ENCODE data around the gene APBA2.

APBA2 gene

DNA sequence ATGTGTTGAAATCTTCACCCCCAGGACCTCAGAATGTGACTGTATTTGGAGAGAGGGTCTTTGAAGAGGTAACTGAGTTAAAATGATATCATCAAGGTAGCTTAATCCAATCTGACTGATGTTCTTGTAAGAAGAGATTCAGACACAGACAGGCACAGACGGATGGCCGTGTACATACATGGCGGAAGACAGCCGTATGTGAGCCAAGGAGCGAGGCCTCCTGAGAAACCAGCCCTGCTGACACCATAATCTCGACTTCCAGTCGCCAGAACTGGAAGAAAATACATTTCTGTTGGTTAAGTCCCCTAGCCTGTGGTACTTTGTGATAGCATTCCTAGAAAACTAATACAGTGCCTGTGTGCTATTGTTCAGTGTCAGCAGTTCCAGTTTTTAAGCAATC is 73.6 kb downstream of the APBA2 start:
- no peak overlapping the region for H2AK5ac ChIP-seq (ENCODE audit: low read depth, low read length)
- peaks cover 0 to 2% of the 10 kb centered on the region in 2 donors for H3K36me3 ChIP-seq (replicated peaks in 1 of 2; ENCODE audit: control insufficient read depth in 2 of 2, insufficient read depth in 2 of 2, low read length in 2 of 2)
- H3K27me3 ChIP-seq (ENCODE audit: control insufficient read depth in 3 of 3, insufficient read depth in 3 of 3, low read depth in 1 of 3, low read length in 3 of 3), result no peaks in the 10 kb centered on the region
- H2BK15ac ChIP-seq (ENCODE audit: low read length), result no peak overlapping the region
- no peak overlapping the region for H4K91ac ChIP-seq (ENCODE audit: low read depth, low read length, poor library complexity)
- no peak overlapping the region for H3K4ac ChIP-seq (ENCODE audit: low read length)
- H2BK12ac ChIP-seq (ENCODE audit: low read length), result no peak overlapping the region
- no peak overlapping the region for H4K8ac ChIP-seq (ENCODE audit: low read depth, low read length)
- no peak overlapping the region for H2BK120ac ChIP-seq (ENCODE audit: low read depth, low read length)
- H2BK5ac ChIP-seq (ENCODE audit: low read length), result no peak overlapping the region
- H3K18ac ChIP-seq (ENCODE audit: low read length), result no peak overlapping the region
- H3K79me1 ChIP-seq (ENCODE audit: low read depth, low read length), result peaks cover 10% of the 10 kb centered on the region
- peaks cover 13 to 17% of the 10 kb centered on the region in 2 donors for H3K4me1 ChIP-seq (ENCODE audit: control insufficient read depth in 2 of 2, insufficient read depth in 1 of 2, low read depth in 1 of 2, low read length in 2 of 2)
- H3K4me3 ChIP-seq (ENCODE audit: low read length in 2 of 2), result no peak overlapping the region
- no peak overlapping the region for H2AFZ ChIP-seq (ENCODE audit: low read length)
- peaks cover 4 to 8% of the 10 kb centered on the region in 2 donors for H3K9me3 ChIP-seq (replicated peaks in 1 of 2; ENCODE audit: control insufficient read depth in 2 of 2, insufficient read depth in 1 of 2, low read depth in 1 of 2, low read length in 2 of 2)
- no peak overlapping the region for H3K23ac ChIP-seq (ENCODE audit: low read depth, low read length, poor library complexity)
- DNase-seq (ENCODE audit: low spot score), result no peak
- H3K4me2 ChIP-seq (ENCODE audit: insufficient read depth, low read length, poor library complexity, severe bottlenecking), result no peak overlapping the region
- no peak overlapping the region for H3K14ac ChIP-seq (ENCODE audit: low read length)
- no peak overlapping the region for H3K9ac ChIP-seq (ENCODE audit: low read depth, low read length, poor library complexity)
- H3K27ac ChIP-seq (replicated peaks; ENCODE audit: low read length), result no peak overlapping the region
- WGBS, 2 donors (ENCODE audit: extremely low coverage in 2 of 2, insufficient read length in 2 of 2, insufficient replicate concordance in 1 of 2), result no CpG with 5 or more reads among the region's 7 CpGs

DNA sequence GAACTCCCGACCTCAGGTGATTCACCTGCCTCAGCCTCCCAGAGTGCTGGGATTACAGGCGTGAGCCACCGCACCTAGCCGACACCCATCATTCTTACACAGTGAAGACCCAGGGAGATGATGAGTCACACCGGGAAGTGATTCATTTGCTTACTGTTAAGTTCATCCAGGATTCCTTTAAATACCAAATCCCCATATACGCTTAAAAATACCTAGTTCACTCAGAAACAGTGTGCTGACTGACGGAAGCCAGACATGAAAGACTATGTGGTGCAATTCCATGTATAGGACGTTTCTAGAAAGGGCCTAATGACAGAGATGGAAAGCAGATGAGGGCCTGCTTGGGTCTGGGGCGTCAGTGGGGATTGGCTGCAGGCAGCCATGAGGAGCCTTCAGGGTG is 75.2 kb downstream of the APBA2 start:
- no peak overlapping the region for H3K27ac ChIP-seq (replicated peaks; ENCODE audit: low read length)
- H3K9ac ChIP-seq (ENCODE audit: low read depth, low read length, poor library complexity), result no peak overlapping the region
- H4K91ac ChIP-seq (ENCODE audit: low read depth, low read length, poor library complexity), result no peak overlapping the region
- H2BK15ac ChIP-seq (ENCODE audit: low read length), result no peak overlapping the region
- H3K36me3 ChIP-seq (replicated peaks in 1 of 2; ENCODE audit: control insufficient read depth in 2 of 2, insufficient read depth in 2 of 2, low read length in 2 of 2), result peaks cover 0 to 2% of the 10 kb centered on the region in 2 donors
- no peak overlapping the region for H2BK12ac ChIP-seq (ENCODE audit: low read length)
- no peak overlapping the region for H3K23ac ChIP-seq (ENCODE audit: low read depth, low read length, poor library complexity)
- no peak overlapping the region for H3K4ac ChIP-seq (ENCODE audit: low read length)
- H2AFZ ChIP-seq (ENCODE audit: low read length), result no peak overlapping the region
- DNase-seq (ENCODE audit: low spot score), result no peak
- no peak overlapping the region for H4K8ac ChIP-seq (ENCODE audit: low read depth, low read length)
- H3K18ac ChIP-seq (ENCODE audit: low read length), result no peak overlapping the region
- no peak overlapping the region for H3K14ac ChIP-seq (ENCODE audit: low read length)
- no peak overlapping the region for H3K4me2 ChIP-seq (ENCODE audit: insufficient read depth, low read length, poor library complexity, severe bottlenecking)
- no CpG with 5 or more reads among the region's 9 CpGs for WGBS, 2 donors (ENCODE audit: extremely low coverage in 2 of 2, insufficient read length in 2 of 2, insufficient replicate concordance in 1 of 2)
- H3K9me3 ChIP-seq (replicated peaks in 1 of 2; ENCODE audit: control insufficient read depth in 2 of 2, insufficient read depth in 1 of 2, low read depth in 1 of 2, low read length in 2 of 2), result peaks cover 4 to 8% of the 10 kb centered on the region in 2 donors
- peaks cover 10% of the 10 kb centered on the region for H3K79me1 ChIP-seq (ENCODE audit: low read depth, low read length)
- H3K4me1 ChIP-seq (ENCODE audit: control insufficient read depth in 2 of 2, insufficient read depth in 1 of 2, low read depth in 1 of 2, low read length in 2 of 2), result peaks cover 2% of the 10 kb centered on the region in 2 donors
- no peak overlapping the region for H2BK5ac ChIP-seq (ENCODE audit: low read length)
- H3K4me3 ChIP-seq (ENCODE audit: low read length in 2 of 2), result no peak overlapping the region
- H2AK5ac ChIP-seq (ENCODE audit: low read depth, low read length), result no peak overlapping the region
- H2BK120ac ChIP-seq (ENCODE audit: low read depth, low read length), result no peak overlapping the region
- H3K27me3 ChIP-seq (ENCODE audit: control insufficient read depth in 3 of 3, insufficient read depth in 3 of 3, low read depth in 1 of 3, low read length in 3 of 3), result no peaks in the 10 kb centered on the region

DNA sequence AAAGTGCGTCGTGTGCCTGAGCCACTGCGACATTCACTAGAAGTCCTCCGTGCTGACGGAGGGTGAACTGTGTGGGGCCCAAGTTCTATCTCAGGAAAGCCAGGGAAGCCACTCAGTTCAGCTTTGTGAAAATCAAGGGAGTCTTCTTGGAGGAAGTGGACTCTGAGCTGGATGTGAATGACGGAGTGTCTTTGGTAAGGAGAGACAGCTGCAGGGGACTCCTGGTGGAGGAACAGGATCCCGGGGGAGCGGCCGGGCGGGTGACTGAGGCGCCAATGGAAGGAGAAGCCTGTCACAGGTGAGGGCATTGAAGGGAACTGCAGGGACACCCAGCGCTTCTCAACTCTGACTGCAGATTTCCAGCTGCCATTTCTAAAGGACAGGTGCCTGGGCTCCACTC is 75.6 kb downstream of the APBA2 start:
- Histone ChIP-seq H2AFZ (ENCODE audit: low read length) (no peak overlapping the region), H3K9ac (ENCODE audit: low read depth, low read length, poor library complexity) (no peak overlapping the region), H3K79me1 (ENCODE audit: low read depth, low read length) (peaks cover 10% of the 10 kb centered on the region), H3K23ac (ENCODE audit: low read depth, low read length, poor library complexity) (no peak overlapping the region), H3K18ac (ENCODE audit: low read length) (no peak overlapping the region), H3K9me3 (replicated peaks in 1 of 2; ENCODE audit: control insufficient read depth in 2 of 2, insufficient read depth in 1 of 2, low read depth in 1 of 2, low read length in 2 of 2) (peaks cover 4 to 8% of the 10 kb centered on the region in 2 donors), H3K4me1 (ENCODE audit: control insufficient read depth in 2 of 2, insufficient read depth in 1 of 2, low read depth in 1 of 2, low read length in 2 of 2) (no peaks in the 10 kb centered on the region), H2AK5ac (ENCODE audit: low read depth, low read length) (no peak overlapping the region), H3K4me3 (ENCODE audit: low read length in 2 of 2) (no peak overlapping the region), H2BK15ac (ENCODE audit: low read length) (no peak overlapping the region), H3K14ac (ENCODE audit: low read length) (no peak overlapping the region), H3K27me3 (ENCODE audit: control insufficient read depth in 3 of 3, insufficient read depth in 3 of 3, low read depth in 1 of 3, low read length in 3 of 3) (no peaks in the 10 kb centered on the region), H2BK120ac (ENCODE audit: low read depth, low read length) (no peak overlapping the region), H4K91ac (ENCODE audit: low read depth, low read length, poor library complexity) (no peak overlapping the region), H3K27ac (replicated peaks; ENCODE audit: low read length) (no peak overlapping the region), H2BK12ac (ENCODE audit: low read length) (no peak overlapping the region), H2BK5ac (ENCODE audit: low read length) (no peak overlapping the region), H3K36me3 (replicated peaks in 1 of 2; ENCODE audit: control insufficient read depth in 2 of 2, insufficient read depth in 2 of 2, low read length in 2 of 2) (peaks cover 0 to 2% of the 10 kb centered on the region in 2 donors), H4K8ac (ENCODE audit: low read depth, low read length) (no peak overlapping the region), H3K4me2 (ENCODE audit: insufficient read depth, low read length, poor library complexity, severe bottlenecking) (no peak overlapping the region), H3K4ac (ENCODE audit: low read length) (no peak overlapping the region)
- no CpG with 5 or more reads among the region's 12 CpGs for WGBS, 2 donors (ENCODE audit: extremely low coverage in 2 of 2, insufficient read length in 2 of 2, insufficient replicate concordance in 1 of 2)
- DNase-seq (ENCODE audit: low spot score), result no peak

DNA sequence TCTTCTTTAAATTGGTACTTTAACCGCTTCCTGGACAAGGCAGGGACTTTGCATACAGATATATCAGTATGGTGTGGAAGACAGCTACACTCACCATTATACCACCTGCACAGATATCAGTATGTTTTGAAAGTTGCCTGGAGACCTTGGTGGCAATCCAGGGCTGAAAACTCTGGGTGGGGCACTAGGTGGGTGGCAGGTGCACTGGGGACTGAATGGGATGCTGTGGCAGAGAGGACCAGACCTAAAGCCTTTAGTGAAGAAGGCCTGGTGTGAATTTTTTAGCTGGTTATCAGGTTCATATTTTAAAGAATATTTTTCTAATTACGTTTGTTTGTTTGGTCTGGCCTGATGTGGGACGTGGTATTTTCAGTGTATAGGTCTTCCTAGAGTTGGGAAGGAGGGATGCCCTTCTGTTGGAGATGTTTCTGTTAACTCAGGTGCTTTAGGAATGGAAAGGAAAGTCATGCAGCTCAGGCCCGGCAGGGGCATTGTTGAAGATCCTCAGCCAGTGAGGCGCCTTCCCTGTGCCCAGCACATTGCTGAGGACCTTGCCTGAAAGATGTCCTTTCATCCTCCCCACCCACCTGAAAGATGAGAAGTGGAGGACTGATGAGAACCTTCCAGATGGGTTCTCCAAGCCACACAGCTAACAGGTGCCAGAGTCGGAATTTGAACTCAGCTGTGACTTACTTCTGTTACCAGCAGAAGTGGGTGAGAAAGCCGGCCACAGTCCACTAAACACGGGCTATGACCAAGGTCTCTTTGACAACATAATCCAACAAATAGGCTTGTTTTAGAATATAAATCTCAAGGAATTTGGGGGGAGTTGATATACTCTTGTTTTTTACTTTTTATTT is 77.3 kb downstream of the APBA2 start:
- Histone ChIP-seq H3K9ac (ENCODE audit: low read depth, low read length, poor library complexity) (no peak overlapping the region), H2BK120ac (ENCODE audit: low read depth, low read length) (no peak overlapping the region), H3K79me1 (ENCODE audit: low read depth, low read length) (peaks cover 5% of the 10 kb centered on the region), H3K9me3 (replicated peaks in 1 of 2; ENCODE audit: control insufficient read depth in 2 of 2, insufficient read depth in 1 of 2, low read depth in 1 of 2, low read length in 2 of 2) (peaks cover 0 to 4% of the 10 kb centered on the region in 2 donors), H3K4ac (ENCODE audit: low read length) (no peak overlapping the region), H4K8ac (ENCODE audit: low read depth, low read length) (no peak overlapping the region), H3K27ac (replicated peaks; ENCODE audit: low read length) (no peak overlapping the region), H3K4me3 (ENCODE audit: low read length in 2 of 2) (no peak overlapping the region), H2AFZ (ENCODE audit: low read length) (no peak overlapping the region), H4K91ac (ENCODE audit: low read depth, low read length, poor library complexity) (no peak overlapping the region), H3K4me1 (ENCODE audit: control insufficient read depth in 2 of 2, insufficient read depth in 1 of 2, low read depth in 1 of 2, low read length in 2 of 2) (no peaks in the 10 kb centered on the region), H2BK5ac (ENCODE audit: low read length) (no peak overlapping the region), H3K36me3 (replicated peaks in 1 of 2; ENCODE audit: control insufficient read depth in 2 of 2, insufficient read depth in 2 of 2, low read length in 2 of 2) (no peaks in the 10 kb centered on the region), H3K27me3 (ENCODE audit: control insufficient read depth in 3 of 3, insufficient read depth in 3 of 3, low read depth in 1 of 3, low read length in 3 of 3) (no peaks in the 10 kb centered on the region), H2AK5ac (ENCODE audit: low read depth, low read length) (no peak overlapping the region), H2BK15ac (ENCODE audit: low read length) (no peak overlapping the region), H2BK12ac (ENCODE audit: low read length) (no peak overlapping the region), H3K14ac (ENCODE audit: low read length) (no peak overlapping the region), H3K18ac (ENCODE audit: low read length) (no peak overlapping the region), H3K23ac (ENCODE audit: low read depth, low read length, poor library complexity) (no peak overlapping the region), H3K4me2 (ENCODE audit: insufficient read depth, low read length, poor library complexity, severe bottlenecking) (no peak overlapping the region)
- no peak for DNase-seq (ENCODE audit: low spot score)
- no CpG with 5 or more reads among the region's 8 CpGs for WGBS, 2 donors (ENCODE audit: extremely low coverage in 2 of 2, insufficient read length in 2 of 2, insufficient replicate concordance in 1 of 2)
